ENCODE data around the gene CHP1.
"Not testable (repeated sequence)": the region's sequence is repeated elsewhere in the genome, so short reads cannot be mapped to it uniquely, and the experiment has no call there.

Gene CHP1

DNA sequence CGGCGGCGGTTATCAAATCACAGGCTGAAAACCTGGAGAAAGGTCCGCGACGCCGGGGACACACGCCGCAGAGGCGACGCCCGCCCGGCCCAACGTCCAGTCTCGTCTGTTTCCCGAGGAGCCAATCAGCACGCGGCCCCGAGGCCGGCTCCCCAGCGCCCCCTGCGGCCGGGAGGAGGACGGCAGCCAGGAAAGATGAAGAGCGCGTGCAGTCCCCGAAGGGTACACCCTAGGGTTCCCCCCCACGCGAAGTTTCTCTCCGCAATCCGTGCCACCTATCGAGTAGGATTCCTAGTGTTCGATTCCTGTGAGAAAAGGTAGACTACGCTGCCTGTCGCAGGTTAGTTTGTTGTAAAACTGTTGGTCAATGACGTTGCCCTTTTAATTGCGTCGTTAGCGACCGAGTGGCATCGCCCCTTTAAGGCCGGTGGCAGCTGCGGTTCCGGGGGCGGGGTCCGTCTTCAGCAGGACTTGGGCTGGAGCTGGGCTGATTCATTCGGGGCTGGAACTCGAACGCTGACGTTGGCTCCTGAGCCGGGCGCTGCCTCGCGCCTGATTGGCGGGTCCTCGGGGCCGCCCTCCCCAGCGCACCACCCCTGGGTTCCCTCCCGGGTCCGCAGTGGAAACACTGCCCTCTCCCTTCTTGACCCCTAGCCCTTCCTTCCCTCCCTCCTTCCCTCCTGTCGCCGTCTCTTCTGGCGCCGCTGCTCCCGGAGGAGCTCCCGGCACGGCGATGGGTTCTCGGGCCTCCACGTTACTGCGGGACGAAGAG lies at the start of gene CHP1, which contains the start of gene EXD1:
Gene CHP1, plus strand, starts transcription at position 619 of the 772 bp plus-strand sequence. Its CDS starts 115 bp downstream, at position 734.
Gene EXD1, minus strand, starts transcription at position 108 of the 772 bp plus-strand sequence. CDS start 4,182 bp downstream, outside the sequence.
- peak; percentile 98 for DNase-seq

DNA sequence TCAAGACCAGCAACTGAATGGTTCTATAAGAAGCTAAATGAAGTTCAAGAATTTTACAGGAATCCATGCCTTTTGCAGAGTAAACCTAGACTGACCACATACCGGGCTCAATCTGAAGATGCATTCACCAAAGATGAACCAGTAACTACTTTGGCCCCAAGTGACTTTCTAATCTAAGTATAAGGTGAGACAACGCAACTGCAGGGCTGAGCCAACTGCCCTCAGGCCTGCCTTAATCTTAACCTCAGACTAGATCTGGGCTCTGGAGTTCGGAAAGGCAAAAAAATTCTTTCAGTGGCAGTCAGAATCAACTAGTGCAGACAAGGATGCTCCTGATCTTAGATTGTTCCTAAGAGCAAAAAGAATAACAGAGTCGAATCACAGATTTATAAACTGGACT lies 48.8 kb upstream of the CHP1 start:
- DNase-seq: no peak

DNA sequence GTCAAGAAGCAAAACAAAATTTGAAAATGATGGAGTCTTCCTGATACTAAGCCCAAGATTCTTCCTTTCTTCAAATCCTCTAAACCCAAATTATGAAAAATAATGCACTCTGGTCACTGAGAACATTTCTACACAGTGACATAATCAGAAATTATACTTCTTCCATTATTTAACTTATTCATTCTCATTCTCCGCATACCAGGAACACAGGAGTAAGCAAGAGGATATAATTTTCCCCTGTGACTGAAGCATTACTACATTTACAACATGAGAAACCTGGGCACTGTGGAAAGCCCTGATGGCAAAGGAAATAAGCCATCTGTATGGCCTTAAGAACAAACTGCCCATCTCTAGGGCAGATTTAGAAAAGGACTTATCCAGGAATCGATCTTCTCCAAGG lies 47.5 kb upstream of the CHP1 start:
- DNase-seq: no peak

DNA sequence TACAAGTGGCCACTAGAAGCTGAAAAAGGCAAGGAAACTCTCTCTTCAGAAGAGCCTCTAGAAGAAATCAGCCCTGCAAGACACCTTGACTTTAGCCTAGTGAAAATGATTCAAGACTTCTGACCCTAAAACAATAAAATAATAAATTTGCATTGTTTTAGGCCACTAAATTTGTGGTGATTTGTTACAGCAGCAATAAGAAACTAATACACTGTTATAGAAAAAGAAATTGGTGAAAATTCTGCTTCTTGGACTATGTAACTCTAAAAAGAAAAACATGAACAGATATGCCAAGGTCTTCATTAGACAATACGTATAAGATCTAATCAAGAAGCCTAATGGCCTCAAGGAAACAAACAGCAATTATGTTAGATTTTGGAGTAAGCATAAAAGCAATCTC lies 36.6 kb upstream of the CHP1 start:
- no peak for DNase-seq

DNA sequence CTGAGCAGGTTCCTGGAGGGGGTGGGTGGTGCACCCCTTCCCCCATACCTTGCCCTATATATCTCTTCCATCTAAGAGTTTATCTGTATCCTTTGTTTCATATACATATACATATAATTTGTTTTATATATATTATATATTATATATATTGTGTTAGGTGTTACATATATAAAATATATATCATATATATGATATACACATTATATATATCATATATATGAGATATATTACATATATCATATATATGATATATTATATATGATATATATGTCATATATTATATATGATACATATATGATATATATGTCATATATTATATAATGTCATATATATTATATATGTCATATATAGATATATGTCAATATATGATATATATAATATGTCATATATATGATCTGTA lies 31.6 kb upstream of the CHP1 start:
- no peak for DNase-seq

DNA sequence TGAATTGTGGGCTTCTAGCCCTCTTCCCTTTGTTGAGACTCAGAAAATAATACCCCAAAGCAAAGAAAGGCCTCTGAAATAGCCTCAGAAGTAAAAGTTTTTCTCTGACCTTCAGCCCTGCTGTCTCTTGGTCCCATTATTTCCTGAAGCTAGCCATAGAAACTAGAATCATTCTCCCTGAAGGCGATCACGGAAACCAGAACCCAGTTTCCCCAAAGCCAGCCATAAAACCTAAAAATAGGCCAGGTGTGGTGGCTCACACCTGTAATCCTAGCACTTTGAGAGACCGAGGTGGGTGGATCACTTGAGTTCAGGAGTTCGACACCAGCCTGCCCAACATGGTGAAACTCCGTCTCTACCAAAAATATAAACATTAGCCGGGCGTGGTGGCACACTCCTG lies 27.7 kb upstream of the CHP1 start:
- no peak for DNase-seq

DNA sequence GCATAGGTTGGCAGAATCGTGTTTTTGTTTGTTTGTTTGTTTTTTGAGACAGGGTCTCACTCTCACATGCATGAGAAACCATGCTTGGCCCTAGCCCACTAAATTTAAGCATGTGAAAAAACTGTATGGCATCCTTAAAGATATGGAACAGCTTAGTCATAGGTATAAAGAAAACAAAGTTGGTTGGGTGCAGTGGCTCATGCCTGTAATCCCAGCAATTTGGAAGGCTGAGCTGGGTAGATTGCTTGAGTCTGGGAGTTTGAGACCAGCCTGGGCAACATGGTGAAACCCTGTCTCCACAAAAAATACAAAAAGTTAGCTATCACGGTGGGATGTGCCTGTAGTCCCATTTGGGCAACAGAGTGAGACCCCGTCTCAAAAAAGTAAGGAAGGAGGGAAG lies 25.8 kb upstream of the CHP1 start:
- DNase-seq: no peak

DNA sequence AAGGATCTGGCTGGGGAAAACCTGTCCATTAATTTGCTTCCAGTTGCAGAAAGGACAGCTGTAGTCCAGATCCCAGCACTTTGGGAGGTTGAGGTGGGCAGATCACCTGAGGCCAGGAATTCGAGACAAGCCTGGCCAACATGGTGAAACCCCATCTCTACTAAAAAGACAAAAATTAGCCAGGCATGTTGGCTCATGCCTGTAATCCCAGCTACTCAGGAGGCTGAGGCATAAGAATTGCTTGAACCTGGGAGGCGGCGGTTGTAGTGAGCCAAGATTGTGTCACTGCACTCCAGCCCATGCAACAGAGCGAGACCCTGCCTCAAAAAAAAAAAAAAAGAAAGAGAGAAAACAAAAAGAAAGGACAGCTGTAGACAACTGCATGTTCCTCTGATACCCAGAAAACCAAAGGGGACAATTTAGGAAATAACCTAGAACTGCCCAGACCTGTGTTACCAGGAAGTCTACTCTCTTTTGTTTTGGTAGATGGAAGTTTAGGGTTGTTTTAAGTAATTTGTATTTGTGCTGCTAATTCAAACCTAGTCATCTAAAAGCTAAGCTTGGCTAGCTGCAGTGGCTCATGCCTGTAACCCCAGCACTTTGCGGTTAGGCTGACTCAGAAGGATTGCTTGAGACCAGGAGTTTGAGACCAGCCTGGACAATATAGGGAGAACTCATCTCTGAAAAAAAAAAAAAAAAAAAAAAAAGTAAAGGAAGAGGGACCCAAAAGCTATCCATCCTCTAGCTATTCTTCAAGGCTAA lies 23.2 kb upstream of the CHP1 start:
- no peak for DNase-seq

DNA sequence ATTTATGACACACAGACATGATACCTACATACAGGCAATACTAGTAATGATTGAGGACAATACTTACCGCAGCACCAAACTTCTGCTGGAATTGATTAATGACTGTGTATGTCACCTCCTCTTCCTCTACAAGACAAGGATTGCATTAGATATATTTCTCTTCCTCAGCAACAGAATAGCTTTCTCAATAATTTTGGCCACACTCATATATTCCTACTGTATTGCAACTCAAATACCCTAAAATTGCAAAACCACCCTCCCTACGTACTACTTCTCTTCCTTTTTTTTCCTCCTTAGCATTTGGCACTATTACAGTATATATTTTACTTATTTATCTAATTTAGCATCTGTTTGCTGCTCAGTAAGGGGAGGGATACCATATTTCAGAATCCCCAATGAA lies 15.4 kb upstream of the CHP1 start:
- DNase-seq: no peak

DNA sequence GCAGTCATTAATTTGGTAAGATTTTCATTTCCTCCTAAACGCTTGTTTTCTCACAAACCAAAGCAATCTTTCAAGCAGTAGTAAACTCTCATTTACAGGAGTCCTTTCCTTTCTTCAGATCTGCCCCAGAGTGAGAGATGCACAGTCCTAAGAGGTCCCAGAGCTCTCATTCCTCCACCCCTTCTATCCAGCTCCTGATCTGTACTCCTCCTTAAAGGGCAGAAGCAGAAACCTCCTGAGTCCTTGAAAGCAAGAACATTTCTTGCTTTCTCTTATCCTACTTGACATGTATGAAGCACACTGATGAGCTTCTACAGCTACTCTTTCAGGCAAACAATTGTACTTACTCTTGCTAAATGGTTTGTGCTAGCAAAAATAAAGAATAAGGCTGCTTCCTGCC lies 12.2 kb upstream of the CHP1 start:
- DNase-seq: no peak

DNA sequence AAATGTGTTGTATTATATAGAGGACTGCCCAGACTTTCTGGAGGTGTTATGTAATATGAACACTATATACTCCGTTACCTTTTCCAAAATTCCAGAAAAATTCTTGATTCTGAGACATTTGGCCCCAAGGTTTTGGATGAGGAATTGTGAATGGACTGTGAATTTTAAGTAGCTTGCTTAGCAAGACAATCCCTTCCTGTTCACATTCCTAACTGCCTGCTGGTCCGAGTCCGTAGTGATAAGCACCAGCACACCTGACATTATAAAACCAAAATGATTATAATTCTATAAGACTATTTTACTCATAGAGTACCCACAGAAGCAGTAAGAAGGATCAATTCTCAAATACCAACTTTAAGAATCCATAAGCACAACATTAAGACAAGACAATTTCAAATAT lies 11.7 kb upstream of the CHP1 start:
- no peak for DNase-seq

DNA sequence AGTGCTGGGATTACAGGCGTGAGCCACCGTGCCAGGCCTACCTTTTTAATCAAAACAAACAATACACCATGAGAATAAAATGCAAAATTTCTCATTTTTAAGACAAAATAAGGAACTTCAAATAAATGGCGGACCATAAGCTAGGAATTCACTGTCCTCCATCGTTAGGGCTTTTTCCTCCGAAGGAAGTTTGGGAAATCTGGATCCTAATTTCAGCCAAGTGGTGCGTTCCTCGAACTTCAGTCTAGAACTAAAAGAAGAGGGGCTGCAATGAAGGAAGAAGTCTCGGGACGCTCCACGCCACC lies 771 bp upstream of the CHP1 start:
- no peak for DNase-seq

DNA sequence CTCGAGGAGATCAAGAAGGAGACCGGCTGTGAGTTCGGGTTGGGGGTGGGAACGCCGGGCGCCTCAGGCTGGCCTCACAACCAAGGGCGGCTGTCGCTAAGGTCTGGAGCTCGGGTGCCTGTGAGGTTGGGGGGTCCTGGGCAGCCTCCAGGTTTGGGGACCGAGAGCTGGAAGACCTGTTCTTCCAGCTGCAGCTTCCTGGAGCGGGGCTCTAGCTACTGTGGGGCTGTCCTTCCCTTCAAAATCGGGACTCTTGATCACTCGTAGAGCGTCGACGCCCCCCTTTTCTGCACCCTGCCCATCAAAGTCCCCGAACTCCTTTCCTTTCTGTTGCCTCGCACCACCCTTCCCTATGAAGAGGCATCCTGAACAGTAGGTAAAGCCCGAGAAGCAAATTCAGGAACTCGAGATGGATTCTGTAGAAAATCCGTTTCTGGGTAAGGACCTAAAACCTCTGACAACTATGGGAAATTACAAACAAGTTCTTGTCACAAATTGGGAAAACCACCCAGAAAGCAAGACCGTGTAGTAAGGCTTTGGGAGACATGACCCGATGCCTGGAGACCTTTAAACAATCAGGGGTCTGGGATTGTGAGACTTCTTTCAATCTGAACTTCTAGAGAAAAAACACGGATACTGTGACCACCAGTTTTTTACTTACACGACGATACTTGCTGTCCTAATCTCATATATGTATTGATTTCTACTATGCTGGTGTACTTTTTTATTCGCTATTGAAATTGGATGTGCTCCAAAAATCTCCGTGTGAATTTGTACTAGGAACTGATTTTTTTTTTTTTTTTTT lies 556 bp downstream of the CHP1 start:
- DNase-seq: no peak

DNA sequence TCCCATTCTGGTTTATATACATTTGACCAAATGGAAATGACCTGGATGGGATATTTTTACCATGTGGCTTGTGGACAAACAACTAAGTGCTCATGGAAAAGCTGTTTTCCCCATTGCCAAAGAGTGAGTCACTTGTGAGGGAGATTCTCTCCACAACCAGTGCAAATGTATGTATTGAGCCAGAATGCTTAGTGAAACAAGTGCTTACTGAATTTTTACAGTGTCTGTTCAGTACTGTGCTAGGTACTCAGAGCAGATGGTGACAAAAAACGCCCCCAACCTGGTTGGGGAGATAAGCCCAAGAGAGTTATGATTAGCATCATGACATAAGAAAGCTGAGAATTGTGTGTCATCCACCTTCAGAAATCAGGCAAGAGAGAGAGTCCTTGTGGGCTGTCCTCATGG lies 2.3 kb downstream of the CHP1 start:
- no peak for DNase-seq

DNA sequence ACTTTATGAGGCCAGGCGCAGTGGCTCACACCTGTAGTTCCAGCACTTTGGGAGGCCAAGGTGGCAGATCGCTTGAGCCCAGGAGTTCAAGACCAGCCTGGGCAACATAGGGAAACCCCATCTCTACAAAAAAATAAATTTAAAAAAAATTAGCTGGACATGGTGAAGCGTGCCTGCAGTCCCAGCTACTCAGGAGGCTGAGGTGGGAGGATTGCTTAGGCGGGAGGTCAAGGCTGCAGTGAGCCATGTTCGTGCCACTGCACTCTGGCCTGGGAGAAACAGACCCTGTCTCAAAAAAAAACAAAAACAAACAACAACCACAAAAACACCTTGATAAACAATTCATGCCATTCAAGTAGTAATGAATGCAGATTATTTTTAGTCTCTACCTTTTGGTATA lies 4.2 kb downstream of the CHP1 start:
- not testable (repeated sequence) for DNase-seq

DNA sequence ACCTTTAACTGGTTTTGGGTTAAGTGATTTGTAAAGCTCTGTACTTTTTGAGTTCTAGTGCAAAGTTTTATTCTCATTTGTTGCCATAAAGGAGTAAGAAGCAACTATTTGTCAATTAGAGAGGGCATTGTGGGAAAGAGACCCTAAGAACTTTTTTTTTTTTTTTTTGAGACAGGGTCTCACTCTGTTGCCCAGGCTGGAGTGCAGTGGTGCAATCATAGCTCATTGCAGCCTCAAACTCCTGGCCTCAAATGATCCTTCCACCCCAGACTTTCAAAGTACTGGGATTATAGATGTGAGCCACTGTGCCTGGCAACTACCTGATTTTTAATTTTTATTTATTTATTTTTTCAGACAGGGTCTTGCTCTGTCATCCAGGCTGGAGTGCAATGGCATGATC lies 4.9 kb downstream of the CHP1 start:
- DNase-seq: no peak

DNA sequence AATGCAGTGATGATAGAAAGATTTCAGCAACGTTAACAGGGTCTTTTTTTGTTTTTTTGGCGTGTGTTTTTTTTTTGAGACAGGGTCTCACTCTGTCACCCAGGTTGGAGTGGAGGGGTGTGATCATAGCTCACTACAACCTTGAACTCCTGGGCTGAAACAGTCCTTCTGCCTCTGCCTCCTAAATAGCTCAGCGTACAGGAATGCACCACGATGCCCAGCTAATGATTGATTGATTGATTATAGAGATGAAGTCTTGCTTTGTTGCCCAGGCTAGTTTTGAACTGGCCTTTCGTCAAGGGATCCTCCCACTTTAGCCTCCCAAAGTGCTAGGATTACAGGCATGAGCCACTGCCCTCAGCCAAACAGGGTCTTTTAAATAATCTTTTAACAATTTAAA lies 7.0 kb downstream of the CHP1 start:
- no peak for DNase-seq

DNA sequence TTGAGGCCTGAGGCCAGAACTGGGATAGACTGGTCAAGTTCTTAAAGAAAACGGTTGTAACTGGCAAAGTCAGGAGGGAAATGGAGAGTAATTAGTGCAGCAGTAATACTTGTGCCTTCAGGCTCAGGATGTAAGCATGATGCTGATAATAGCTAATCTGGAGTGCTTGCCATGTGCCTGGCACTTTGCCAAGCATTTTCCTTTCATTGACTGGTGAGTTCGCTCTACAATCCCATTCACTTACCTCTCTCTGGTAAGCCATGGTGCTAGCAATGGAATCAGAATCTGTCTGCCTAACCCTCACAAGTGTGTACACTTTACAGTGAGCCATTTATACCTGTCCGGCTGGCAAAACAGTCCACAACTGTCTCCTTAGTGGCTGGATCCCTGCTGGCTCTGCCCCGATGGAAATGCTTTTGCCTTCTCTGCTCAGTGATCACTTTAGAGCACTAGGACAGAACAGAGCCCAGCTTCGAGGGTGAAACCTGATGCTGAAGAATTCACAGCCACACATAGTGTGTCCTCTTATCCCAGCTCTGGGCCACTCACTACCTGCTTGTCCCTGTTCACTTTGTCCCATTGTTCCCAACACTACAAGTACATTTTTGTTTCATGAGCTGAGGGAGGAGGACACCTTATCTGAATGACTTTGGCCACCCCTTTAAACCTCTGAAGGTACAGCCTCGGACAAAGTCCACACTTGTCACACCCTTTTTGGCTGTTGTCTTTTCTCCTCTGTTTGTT lies 10.3 kb downstream of the CHP1 start:
- no peak for DNase-seq

DNA sequence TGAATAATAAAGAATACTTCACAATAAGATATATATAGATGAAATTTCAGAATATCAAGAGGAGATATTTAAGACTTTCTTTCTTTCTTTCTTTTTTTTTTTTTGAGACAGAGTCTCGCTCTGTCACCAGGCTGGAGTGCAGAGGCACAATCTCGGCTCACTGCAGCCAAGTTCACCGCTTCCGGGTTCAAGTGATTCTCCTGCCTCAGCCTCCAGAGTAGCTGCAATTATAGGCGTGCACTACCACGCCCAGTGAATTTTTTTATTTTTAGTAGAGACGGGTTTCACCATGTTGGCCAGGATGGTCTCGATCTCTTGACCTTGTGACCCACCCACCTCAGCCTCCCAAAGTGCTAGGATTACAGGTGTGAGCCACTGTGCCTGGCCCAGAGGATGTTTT lies 19.7 kb downstream of the CHP1 start:
- not testable (repeated sequence) for DNase-seq

DNA sequence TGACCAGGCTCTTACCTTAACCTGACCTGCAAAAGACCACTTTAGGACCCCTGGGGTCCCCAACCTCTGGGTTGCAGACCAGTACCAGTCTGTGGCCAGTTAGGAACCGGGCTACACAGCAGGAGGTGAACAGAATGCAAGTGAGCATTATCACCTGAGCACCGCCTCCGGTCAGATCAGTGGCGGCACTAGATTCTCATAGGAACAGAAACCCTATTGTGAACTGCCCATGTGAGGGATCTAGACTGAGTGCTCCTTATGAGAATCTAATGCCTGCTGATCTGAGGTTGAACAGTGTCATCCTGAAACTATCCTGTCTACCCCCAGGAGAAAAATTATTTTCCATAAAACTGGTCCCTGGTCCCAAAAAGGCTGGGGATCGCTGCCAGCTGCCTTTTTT lies 20.3 kb downstream of the CHP1 start:
- DNase-seq: no peak

DNA sequence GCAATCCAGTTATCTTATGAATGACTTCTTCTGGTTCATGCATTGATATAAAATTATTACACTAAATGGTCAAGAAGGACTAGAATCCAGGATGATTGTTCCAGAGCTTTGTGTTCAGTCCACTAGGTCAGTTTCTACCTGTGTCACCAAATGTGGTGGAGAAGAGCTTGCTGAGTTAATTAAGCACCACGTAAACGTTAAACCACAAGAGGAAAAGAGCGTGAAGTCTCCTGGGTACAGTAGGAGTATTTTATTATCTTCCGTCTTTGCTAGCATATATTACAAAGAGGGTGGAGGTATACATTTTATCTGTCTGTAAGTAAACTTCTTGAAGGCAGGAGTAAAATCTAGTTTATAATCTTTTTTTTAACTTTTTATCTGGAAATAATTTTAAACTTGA lies 23.5 kb downstream of the CHP1 start:
- DNase-seq: no peak

DNA sequence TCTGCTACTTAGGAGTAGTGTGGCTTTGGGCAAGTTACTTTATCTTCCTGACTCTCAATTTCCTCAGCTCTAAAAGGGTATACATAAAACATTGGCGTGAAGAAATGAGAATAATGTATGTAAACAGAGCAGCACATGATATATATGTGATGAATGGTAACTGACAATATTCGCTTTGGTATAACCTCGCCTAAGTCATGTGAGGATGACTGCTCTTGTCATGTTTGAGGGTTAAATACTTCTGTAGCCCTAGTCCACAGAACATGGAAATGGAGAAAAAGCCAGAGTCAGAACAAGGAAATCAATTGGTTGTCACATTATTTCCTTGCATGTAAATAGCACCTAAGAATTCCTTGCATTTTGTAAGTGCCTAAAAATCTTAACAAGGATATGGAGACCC lies 25.0 kb downstream of the CHP1 start:
- DNase-seq: no peak

DNA sequence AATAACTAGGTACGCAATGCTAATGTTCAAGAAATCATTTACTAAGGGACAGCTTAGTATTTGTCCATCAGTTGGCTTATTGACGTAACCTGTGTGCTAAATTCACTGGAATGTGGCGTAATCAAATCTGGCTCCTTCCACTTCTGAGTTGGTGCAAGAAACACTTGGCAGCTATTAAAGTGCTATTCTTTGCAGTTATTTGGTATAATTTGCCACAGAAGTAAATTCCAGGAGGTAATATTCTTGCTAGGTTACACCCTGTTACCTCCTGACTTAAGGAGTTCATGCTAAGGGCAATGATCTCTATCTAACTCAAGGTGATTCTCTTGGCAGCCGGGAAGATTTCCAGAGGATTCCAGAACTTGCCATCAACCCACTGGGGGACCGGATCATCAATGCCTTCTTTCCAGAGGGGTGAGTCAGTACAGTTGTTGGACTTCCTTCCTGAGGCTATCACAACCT lies 25.5 kb downstream of the CHP1 start:
- no peak for DNase-seq
